Thyroid gland (tissue), 4 donors: Measurements from ENCODE around the gene CD96. TPM values are rescaled to one million over a fixed set of nuclear protein-coding genes. Genes with fewer than 3 reads are reported as not detected.

Source experiments
- DNase-seq, 2 donors: peaks; one replicate each; pipeline ENCODE4 v3.0.0-alpha.2; 2019
- H3K27ac ChIP-seq, 3 donors: fragments of 200-600 bp; sonication (generic); 1 replicate in 2 of 3; 2 replicates in 1 of 3; pipeline ENCODE4 v1.5.1; 2016 to 2019; ENCODE audit warnings: mild to moderate bottlenecking in 1 of 3, moderate library complexity in 1 of 3
- H3K27me3 ChIP-seq: fragments of 200-600 bp; sonication (generic); one replicate; pipeline ENCODE4 v1.5.1; 2019
- H3K36me3 ChIP-seq, 2 donors: fragments of 200-600 bp; sonication (generic); one replicate each; pipeline ENCODE4 v1.5.1; 2016 to 2019
- H3K4me1 ChIP-seq, 2 donors: fragments of 200-600 bp; sonication (generic); one replicate each; pipeline ENCODE4 v1.5.1; 2017 to 2019
- H3K4me3 ChIP-seq, 3 donors: fragments of 200-600 bp; sonication (generic); replicated peaks in 1 of 3; 1 replicate in 2 of 3; 2 replicates in 1 of 3; pipeline ENCODE4 v1.5.1; 2016; ENCODE audit warnings: mild to moderate bottlenecking in 1 of 3
- H3K9me3 ChIP-seq: fragments of 200-600 bp; sonication (generic); one replicate; pipeline ENCODE4 v1.5.1; 2017
- CTCF ChIP-seq, 6 experiments: fragments of 200-600 bp in 3 of 6; fragments of 450-650 bp in 3 of 6; sonication (generic) in 3 of 6; IDR thresholded peaks; one replicate each; pipeline ENCODE4 v1.5.1; 2016 to 2019; ENCODE audit warnings: antibody characterized with exemption in 6 of 6, mild to moderate bottlenecking in 2 of 6, inconsistent platforms in 1 of 6, moderate library complexity in 1 of 6
- POLR2A ChIP-seq, 2 donors: fragments of 450-650 bp; IDR thresholded peaks; one replicate each; pipeline ENCODE4 v1.6.1; 2017; ENCODE audit warnings: antibody characterized with exemption in 2 of 2, mild to moderate bottlenecking in 2 of 2, moderate library complexity in 1 of 2
- WGBS, 2 donors: methylation state at CpG; one replicate each; pipeline ENCODE4 v1.1.5; 2017; 5-methylcytosine and 5-hydroxymethylcytosine counted together
- intact Hi-C: fragments of 100-400 bp; cut with DNase I; formaldehyde crosslinking; loops from one replicate; pipeline ENCODE4 v1.15.1; 2023
- total RNA-seq, 4 donors: library from RNA; depleted of rRNA; stranded (reverse); fragments of >200 nt; gene quantifications; one replicate each; pipeline ENCODE4 v1.2.3, GENCODE V29; 2016

CD96 gene
- total RNA-seq, 4 donors from 2014 or later = 2.8 to 4.6 (median 3.7) TPM

- WGBS, 2 donors = 57 to 68% methylated on average over 4 of the region's 4 CpGs
- intact Hi-C loops = no loop called here
- TF ChIP-seq POLR2A (IDR thresholded peaks at IDR 0.05) = no peak
- TF ChIP-seq CTCF (IDR thresholded peaks at IDR 0.05) = no peak
Observed at GRCh38 chr3:111650378-111651275, 108.6 kb downstream of the CD96 start.

GRCh38 chr3:111652492-111653180, 110.6 kb downstream of the CD96 start:
- Histone ChIP-seq H3K4me3 (no peak overlapping the region), H3K36me3 (no peaks in the 10 kb centered on the region), H3K4me1 (no peaks in the 10 kb centered on the region), H3K27me3 (no peaks in the 10 kb centered on the region), H3K9me3 (no peaks in the 10 kb centered on the region), H3K27ac (no peak overlapping the region)
- WGBS, 2 donors = 81 to 83% methylated on average over 6 of the region's 6 CpGs
- no peak for TF ChIP-seq POLR2A (IDR thresholded peaks at IDR 0.05)
- no peak for TF ChIP-seq CTCF (IDR thresholded peaks at IDR 0.05)
- no peak for DNase-seq
- intact Hi-C loops = no loop called here

More at GRCh38 chr3:111650378-111651275, 108.6 kb downstream of the CD96 start:
- H3K4me1 ChIP-seq = no peaks in the 10 kb centered on the region
- H3K9me3 ChIP-seq = no peaks in the 10 kb centered on the region
- no peak for DNase-seq
- no peaks in the 10 kb centered on the region for H3K27me3 ChIP-seq
- H3K36me3 ChIP-seq = no peaks in the 10 kb centered on the region
- H3K27ac ChIP-seq = no peak overlapping the region
- H3K4me3 ChIP-seq = no peak overlapping the region

- Histone ChIP-seq H3K36me3 (no peaks in the 10 kb centered on the region), H3K27me3 (no peaks in the 10 kb centered on the region), H3K9me3 (no peaks in the 10 kb centered on the region), H3K4me1 (no peaks in the 10 kb centered on the region), H3K27ac (no peak overlapping the region), H3K4me3 (no peak overlapping the region)
- intact Hi-C loops = no loop called here
- TF ChIP-seq POLR2A (IDR thresholded peaks at IDR 0.05) (no peak), CTCF (IDR thresholded peaks at IDR 0.05) (no peak)
- no peak for DNase-seq
- 91 to 92% methylated on average over 2 of the region's 2 CpGs for WGBS, 2 donors
Observed at GRCh38 chr3:111653766-111654165, 111.8 kb downstream of the CD96 start.

- 98 to 99% methylated on average over 2 to 3 of the region's 3 CpGs for WGBS, 2 donors
- no peak overlapping the region for H3K4me3 ChIP-seq
- intact Hi-C loops = no loop called here
- H3K27me3 ChIP-seq = no peaks in the 10 kb centered on the region
- H3K36me3 ChIP-seq = no peaks in the 10 kb centered on the region
- no peak for TF ChIP-seq POLR2A (IDR thresholded peaks at IDR 0.05)
- no peak for DNase-seq
- H3K4me1 ChIP-seq = peaks cover 3 to 7% of the 10 kb centered on the region in 2 donors
- no peak overlapping the region for H3K27ac ChIP-seq
- no peaks in the 10 kb centered on the region for H3K9me3 ChIP-seq
Observed at GRCh38 chr3:111662012-111662411, 120.0 kb downstream of the CD96 start.

GRCh38 chr3:111662907-111663306, 120.9 kb downstream of the CD96 start:
- intact Hi-C loops = no loop called here
- no peak for TF ChIP-seq CTCF (IDR thresholded peaks at IDR 0.05)
- no peak for TF ChIP-seq POLR2A (IDR thresholded peaks at IDR 0.05)
- no peak overlapping the region for H3K4me3 ChIP-seq
- no peak for DNase-seq
- H3K36me3 ChIP-seq = no peaks in the 10 kb centered on the region
- WGBS, 2 donors = 73 to 82% methylated on average over 3 of the region's 3 CpGs
- H3K9me3 ChIP-seq = no peaks in the 10 kb centered on the region
- no peak overlapping the region for H3K27ac ChIP-seq
- peaks cover 3 to 7% of the 10 kb centered on the region in 2 donors for H3K4me1 ChIP-seq
- H3K27me3 ChIP-seq = no peaks in the 10 kb centered on the region
